IPS-NIHi7 (cell line): ENCODE measurements around the gene AP1M1.

Experiments used
- DNase-seq: peaks from one replicate; pipeline ENCODE4 v3.0.0; 2012; ENCODE audit warnings: mixed read lengths; ENCODE audit errors: extremely low spot score

Gene AP1M1

DNA sequence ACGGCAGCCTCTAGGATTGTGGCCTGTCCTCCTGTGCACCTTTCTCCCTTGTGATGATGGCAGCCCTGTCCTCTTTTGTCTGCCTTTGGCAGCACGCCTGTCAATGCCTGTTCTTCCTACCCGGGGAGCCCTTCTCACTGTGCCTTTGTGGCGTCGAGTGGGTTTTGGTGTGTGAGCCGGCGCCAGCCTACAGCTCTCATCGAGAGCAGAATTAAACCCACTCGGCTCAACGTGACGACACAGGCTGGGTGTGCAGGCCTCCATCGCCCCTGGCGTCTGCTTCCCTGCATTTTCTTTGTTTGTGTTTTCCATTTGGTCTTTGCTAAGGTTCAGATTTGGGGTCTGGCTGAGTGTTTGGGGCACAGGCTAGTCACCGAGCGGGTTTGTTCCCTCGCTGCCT is 34.4 kb downstream of the AP1M1 start:
- no peak for DNase-seq

DNA sequence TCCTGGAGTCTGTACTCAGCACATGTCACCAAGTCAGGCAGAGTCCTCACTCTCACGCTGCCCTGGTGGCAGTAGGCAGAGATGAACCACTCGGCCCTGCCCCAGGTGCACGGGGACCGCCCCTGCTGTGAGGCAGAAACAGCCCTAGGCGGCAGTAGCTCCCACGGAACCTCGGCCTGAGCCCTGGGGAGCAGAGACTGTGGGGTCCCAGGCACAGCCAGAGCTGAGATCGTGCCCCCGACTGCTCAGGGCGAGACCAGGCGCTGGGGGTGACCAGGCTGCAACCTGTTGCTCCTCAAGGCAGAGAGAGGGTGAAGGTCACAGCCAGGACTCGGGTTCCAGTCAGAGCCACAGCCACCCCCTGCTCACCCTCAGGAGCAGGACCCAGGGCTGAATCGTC is 34.9 kb downstream of the AP1M1 start:
- DNase-seq: no peak

DNA sequence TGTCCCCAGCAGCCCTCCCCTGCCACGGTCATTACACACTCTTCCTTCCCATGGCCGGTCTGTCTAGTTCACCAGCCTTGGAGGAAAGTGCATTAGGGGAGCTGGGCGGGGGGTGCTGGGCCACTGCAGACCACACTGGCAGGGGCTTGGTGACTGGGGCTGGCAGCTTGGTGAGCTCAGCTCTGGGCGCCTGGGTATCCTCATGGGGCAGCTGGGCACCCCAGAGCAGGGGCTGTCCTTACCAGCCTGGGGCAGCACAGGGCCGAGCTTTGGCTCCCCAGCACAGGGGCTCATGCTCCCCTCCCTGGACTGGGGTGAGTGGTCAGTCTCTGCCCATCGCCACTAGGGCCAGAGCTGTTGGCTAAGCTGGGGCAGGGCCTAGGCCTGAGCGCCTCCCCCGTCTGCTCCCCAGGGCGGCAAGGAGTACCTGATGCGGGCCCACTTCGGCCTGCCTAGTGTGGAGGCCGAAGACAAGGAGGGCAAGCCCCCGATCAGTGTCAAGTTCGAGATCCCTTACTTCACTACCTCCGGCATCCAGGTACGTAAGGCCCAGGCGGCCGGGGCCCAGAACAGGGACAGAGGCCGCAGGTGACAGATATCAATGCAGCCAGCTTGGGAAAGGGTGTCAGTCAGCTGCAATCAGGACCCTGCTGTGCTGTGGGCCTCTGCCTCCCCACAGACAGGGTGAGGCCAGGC is 35.5 kb downstream of the AP1M1 start:
- DNase-seq: no peak

GRCh38 chr19:16233836-16234551 is 36.3 kb downstream of the AP1M1 start:
- DNase-seq: no peak

- no peak for DNase-seq
Measured at GRCh38 chr19:16234552-16235445, 37.1 kb downstream of the AP1M1 start.

DNA sequence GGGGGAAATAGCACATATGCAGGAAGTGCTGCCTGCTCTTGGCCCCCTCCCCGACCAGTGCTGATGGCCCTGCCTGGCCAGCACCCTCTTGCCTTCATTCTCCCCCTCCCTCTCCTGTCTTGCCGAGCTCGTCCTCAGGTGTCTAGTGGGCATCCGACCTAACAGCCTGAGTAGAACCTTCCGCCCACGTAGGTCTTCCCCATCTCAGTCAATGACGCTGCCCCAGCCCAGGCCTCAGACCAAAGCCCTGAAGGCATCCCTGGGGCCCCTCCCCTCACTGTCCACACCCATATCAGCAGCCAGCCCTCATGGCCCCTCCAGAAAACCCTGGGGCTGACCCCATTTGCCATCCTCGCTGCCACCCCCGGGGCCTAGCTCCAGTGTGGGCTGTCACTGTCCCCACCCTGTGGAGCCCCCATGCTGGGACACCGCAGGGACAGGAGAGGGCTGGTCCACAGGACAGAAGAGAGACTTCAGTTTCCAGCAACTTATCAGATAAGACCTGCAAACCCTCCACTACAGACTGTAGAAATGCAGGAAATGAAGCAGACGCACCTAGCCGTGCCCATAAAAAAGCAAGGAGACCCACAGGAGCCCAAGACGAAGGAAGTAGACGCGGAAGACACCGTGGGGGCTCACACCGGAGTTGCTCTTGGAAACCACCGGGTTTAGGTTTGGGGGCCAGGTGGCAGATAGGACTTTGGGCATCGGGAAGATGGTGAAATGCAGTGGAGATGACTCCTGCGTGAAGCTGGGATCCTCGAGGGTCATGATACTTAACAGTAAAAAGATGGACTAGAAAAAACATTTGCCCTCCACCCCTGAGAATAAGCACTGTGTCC is 38.3 kb downstream of the AP1M1 start:
- peak; percentile 11 for DNase-seq

DNA sequence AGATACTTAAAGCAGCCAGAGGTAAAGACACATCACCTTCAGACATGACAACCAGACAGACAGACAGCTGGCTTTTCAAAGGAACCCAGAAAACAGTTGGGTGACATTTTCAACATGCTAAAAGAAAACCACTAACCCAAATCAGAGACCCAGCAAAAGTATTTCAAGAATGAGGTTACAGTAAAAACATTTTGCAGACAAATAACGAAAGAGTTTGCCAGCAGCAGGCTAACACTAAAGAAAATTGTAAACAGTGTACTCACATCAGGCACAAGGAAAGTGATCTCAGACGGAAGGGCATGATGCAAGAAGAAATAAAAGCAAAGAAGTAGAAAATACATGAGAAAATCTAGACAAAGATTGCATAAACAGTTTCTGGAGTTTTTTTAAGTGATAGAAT is 46.4 kb downstream of the AP1M1 start:
- no peak for DNase-seq

DNA sequence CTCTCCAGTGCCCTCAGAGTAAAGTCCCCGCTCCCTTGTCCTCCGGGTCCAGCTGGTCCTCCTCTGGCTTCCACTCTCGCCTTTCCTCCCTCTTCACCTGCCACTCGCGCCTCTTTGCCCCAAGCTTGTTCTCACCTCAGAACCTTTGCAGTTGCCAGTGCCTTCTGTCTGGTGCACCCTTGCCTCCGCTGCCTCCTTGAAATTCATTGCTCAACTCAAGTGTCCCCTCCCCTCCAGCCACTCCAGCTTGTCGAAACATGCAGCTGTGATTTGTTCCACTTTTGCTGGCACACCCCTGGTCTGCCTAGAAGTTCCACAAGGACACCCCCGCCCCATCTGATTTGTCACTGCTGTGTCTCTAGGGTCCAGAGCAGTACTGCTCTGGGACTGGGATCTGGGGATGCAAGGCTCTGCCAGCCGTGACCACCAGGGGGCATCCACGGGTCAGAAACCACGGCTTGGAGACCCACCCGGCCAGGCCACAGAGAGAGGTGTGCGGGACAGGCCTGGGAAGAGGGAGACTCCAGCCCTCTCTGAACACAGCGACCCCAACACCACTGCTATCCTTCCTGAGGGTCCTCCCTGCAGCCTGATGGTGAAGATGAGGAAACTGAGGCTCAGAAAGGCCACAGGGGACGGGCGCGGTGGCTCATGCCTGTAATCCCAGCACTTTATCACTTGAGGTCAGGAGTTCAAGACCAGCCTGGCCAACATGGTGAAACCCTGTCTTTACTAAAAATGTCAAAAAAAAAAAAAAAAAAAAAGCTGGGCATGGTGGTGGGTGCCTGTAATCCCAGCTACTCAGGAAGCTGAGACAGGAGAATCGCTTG is 49.9 kb downstream of the AP1M1 start:
- peak; percentile 97 for DNase-seq

DNA sequence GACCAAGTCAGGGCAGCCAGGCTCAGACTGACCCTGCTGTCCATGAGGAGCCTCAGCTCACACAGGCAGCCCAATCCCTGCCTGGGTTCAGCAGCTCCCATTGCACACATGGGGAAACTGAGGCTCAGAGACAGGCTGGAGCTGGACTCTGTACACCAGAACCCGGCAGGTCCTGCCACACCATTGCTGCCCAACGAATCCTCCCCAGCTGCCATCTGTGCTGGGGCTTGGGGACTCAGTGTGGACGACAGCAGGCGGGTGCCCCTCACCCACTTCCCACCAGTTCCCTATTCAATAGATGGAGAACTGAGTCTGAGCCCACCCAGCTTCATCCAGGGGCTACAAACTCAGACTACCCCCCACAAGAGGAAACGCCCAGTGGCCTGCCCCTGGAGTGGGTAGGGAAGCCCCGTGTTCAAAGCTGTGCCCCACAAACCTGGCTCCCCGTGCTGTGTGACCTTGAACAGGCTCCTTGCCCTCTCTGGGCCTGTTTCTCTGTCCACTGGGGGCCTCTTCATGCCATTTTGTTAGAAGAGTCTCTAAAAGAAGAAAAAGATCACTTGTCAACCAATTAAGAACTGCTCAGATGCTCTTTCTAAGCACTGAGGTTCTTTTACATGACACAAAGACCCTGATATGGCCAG is 50.8 kb downstream of the AP1M1 start:
- no peak for DNase-seq

GRCh38 chr19:16249826-16250404 is 52.2 kb downstream of the AP1M1 start:
- no peak for DNase-seq

DNA sequence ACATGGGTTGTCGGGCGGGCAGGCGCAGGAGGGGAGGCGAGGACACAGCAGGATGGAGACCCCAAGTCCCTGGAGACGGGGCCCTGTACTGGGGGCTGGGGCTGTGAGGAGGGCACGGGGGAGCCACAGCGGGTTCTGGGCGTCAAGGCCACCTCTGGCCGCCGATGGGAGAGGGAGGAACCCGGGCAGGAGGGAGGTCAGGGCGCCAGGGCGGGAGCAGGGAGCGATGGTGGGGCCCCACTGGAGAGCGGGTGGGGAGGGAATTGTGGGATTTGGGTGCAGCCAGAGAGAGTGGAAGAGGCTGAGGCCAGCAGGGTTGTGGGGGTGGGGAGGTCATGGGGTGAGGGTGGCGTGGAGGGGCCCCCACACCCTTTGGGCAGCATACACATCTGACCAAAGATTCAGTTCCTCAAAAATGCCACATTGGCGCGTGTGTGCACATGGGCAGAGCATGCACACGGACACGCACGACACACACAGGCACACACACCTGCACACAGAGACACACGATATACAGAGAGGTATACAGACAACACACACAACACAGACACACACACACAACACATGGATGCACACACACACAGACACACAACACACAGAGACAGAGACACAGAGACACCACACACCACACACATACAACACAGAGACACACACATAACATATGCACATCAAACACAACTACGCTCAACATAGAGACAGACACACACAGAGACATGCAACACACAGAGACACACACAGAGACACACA is 54.9 kb downstream of the AP1M1 start:
- no peak for DNase-seq

DNA sequence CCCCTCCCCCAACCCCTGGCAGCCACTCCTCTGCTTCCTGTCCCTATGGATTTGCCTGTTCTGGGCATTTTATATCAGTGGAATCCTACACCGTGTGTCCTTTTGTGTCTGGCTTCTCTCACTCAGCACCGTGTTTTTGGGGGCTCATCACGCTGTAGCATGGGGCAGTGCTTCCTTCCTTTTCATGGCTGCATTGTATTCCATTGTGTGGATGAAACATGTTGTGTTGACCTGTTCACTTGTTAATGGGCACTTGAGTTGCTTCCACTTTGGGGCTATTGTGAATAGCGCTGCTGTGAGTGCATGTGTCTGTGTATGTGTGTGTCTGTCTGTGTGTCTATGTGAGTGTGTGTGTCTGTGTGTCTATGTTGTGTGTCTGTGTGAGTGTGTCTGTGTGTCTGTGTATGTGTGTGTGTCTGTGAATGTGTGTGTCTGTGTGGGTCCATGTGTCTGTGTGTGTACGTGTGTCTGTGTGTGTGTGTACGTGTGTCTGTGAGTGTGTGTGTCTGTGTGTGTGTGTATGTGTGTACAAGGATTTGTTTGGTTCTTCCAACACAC is 57.2 kb downstream of the AP1M1 start:
- DNase-seq: no peak

GRCh38 chr19:16257509-16258002 is 59.8 kb downstream of the AP1M1 start:
- DNase-seq: no peak

DNA sequence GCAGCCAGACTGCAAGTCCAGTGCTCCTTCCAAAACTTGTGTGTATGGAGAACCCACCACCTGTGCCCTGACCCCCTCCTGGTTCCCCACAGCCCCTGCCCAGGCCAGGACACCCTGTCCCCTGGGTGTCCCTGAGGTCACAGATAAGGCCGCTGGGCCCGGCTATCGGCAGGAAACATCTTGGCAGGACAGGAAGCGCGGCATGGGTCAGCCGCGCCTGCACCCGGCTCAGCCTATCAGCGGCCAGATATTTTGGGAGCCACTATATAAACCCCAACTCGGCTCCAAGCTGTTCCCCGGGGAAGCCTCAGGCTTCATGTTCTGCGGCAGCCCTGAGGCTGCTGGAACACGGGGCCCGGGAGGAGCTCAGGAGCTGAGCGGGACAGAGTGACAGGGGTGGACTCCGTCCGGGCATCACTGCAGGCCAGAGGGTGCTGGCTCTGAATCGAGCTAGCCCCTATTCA is 60.8 kb downstream of the AP1M1 start:
- DNase-seq: no peak

- DNase-seq: no peak
Measured at GRCh38 chr19:16259385-16260159, 61.9 kb downstream of the AP1M1 start.

GRCh38 chr19:16260160-16260811 is 62.6 kb downstream of the AP1M1 start:
- DNase-seq: no peak

DNA sequence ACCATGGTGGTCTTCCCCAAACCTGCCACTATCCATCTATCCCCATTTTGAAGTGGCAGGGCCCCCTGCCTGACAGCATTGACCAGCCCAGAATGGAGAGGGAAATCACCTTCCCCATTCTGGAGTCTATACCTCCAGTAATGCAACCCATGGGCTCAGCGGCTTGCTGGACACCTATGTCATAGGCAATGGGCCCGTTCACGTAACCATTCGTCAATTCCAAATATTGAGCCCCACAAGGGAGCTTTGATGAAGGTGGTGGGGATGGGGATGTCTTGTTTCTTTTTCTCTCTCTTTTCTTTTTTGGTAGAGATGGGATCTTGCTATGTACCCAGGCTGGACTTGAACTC is 63.1 kb downstream of the AP1M1 start:
- DNase-seq: no peak
